ENCODE data around the gene MAPK10.
"Not testable (repeated sequence)": the region's sequence is repeated elsewhere in the genome, so short reads cannot be mapped to it uniquely, and the experiment has no call there.

MAPK10 gene

GRCh38 chr4:86130160-86130933 is 229.5 kb downstream of the MAPK10 start:
- no peak overlapping the region for H3K27ac ChIP-seq
- H3K4me3 ChIP-seq: no peak overlapping the region

- Histone ChIP-seq H3K4me3 (no peak overlapping the region), H3K27ac (no peak overlapping the region)
Observed at GRCh38 chr4:86129546-86129945, 230.3 kb downstream of the MAPK10 start.

- Histone ChIP-seq H3K27ac (no peak overlapping the region), H3K4me3 (no peak overlapping the region)
Observed at GRCh38 chr4:86122404-86122803, 237.4 kb downstream of the MAPK10 start.

- H3K4me3 ChIP-seq: no peak overlapping the region
Observed at GRCh38 chr4:86118711-86119110, 241.1 kb downstream of the MAPK10 start.

DNA sequence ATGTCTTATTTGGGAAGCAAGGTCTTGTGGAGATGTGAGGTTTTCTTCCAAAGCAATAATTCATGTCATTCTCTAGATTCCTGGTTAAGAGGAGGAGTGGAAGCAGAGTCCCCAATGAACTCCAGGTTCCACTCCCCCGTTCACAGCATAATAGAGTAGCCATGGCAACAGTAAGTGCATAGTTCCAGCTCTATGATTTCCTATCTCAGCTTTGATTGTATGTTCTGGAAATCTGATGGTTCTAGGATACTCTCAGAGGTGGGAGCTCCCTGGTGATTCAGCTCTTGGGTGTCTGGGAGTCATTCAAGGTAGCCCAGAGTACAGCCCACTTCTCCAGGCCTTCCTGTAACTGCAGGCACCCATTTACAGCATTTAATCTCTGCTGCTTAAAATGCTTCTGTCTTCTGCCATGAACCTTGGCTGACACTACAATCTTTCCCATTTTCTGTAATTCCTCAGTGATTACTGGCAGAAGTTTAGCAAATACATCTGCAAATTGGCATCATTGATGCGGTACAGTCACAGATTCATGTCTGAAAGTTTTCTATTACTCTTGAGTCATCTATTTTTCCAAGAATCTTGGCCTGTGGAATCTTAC is 242.0 kb downstream of the MAPK10 start:
- peak overlapping the region in 3 of 21 experiments; percentile 5 to 27 (median 16) for H3K27ac ChIP-seq
- H3K4me3 ChIP-seq: no peak overlapping the region

More at GRCh38 chr4:86118711-86119110, 241.1 kb downstream of the MAPK10 start:
- H3K27ac ChIP-seq: peak overlapping the region in 1 of 21 experiments; percentile 5

DNA sequence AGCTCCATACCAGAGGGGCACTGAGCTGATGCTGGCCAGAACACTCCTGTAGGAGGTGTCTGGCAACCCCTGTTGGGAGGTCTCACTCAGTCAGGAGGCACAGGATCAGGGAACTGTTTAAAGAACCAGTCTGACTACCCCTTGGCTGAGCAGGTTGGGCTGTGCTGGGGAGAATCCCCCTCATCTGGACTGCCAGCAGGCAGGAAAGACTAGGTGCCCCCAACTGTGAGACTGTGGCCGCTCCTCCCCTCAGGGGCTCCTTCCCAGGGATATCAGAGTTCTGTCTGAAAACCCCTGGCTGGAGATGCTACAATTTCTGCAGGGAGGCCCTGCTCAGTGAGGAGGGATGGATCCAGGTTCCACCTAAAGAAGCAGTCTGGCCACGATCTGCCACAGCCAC is 245.3 kb downstream of the MAPK10 start:
- Histone ChIP-seq H3K27ac (no peak overlapping the region), H3K4me3 (no peak overlapping the region)

GRCh38 chr4:86108834-86109233 is 251.0 kb downstream of the MAPK10 start:
- no peak overlapping the region for H3K4me3 ChIP-seq
- no peak overlapping the region for H3K27ac ChIP-seq

GRCh38 chr4:86108137-86108536 is 251.7 kb downstream of the MAPK10 start:
- H3K27ac ChIP-seq: no peak overlapping the region
- no peak overlapping the region for H3K4me3 ChIP-seq

DNA sequence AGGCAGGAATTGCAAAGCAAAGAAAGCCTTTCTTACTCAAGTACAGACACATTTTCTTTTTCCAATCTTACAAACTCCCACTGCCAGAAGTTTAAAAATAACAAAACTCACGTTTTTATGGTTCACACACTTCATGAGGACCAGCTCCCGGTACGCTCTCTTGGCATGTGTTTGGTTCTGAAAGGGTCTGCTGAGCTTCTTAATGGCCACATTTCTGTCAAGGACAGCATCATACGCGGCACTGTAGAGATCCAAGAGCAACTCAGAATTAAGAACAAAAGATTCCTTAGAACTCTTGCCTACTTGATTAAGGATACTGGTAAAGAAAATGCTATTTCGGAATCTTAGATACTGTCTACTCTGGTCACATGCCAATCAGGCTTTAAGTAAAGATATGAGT is 252.7 kb downstream of the MAPK10 start:
- H3K27ac ChIP-seq: no peak overlapping the region
- no peak overlapping the region for H3K4me3 ChIP-seq

DNA sequence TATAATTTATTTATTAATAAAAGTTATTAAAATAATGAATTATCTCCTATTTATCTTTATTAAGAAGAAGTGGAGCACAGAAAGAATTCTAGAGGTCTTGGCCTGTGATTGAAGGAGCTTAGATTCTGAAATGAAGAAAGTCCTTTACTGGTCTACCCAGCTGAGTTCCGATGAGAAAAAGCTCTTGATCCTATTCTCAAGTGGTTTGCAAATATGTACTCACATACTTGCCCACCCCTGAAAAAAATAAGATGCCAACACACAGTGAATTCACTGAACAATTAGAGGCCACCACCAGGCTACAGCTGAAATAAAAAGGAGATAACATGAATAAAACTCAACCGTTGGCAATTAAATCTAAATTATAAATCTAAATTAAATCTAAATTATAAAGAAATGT is 253.4 kb downstream of the MAPK10 start:
- H3K27ac ChIP-seq: no peak overlapping the region
- no peak overlapping the region for H3K4me3 ChIP-seq

DNA sequence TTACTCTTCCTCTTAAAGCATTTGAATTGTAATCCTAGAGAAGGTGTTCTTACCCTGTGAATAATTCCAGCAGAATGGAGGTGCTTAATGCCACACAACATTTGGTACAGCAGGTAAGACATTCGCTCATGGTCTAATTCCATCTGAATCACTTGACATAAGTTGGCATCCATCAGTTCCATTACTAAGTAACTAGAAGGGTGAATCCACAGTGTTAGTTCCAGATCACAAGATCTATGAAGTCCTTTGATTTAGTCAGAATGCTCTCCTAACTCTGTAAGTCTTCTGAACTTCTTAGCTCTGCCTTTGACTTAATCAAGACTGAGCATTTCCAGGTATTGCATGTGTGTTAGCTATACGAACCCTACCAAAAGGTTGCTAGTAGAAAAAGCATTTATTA is 258.0 kb downstream of the MAPK10 start:
- Histone ChIP-seq H3K4me3 (no peak overlapping the region), H3K27ac (no peak overlapping the region)

DNA sequence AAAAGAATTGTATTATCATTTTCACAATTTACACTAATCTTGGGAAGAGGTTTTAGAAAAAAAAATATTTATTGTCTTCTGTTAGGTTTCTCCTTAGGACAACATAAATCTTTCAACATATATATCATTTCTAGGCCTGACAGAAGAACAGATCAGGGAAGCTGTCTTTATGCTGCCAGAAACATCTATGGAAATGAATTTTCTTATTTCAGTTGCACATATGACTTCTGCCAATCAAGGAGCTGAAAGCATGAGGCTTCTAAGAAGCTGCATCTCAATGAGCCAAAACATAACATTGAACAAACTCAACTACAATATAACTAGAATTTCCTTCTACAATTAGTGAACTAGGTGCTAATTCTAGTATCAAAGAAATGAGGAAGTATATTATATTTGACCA is 258.4 kb downstream of the MAPK10 start:
- Histone ChIP-seq H3K4me3 (no peak overlapping the region), H3K27ac (no peak overlapping the region)

- no peak overlapping the region for H3K27ac ChIP-seq
- no peak overlapping the region for H3K4me3 ChIP-seq
Observed at GRCh38 chr4:86100539-86101215, 259.2 kb downstream of the MAPK10 start.

- Histone ChIP-seq H3K27ac (no peak overlapping the region), H3K4me3 (no peak overlapping the region)
Observed at GRCh38 chr4:86099348-86099747, 260.5 kb downstream of the MAPK10 start.

DNA sequence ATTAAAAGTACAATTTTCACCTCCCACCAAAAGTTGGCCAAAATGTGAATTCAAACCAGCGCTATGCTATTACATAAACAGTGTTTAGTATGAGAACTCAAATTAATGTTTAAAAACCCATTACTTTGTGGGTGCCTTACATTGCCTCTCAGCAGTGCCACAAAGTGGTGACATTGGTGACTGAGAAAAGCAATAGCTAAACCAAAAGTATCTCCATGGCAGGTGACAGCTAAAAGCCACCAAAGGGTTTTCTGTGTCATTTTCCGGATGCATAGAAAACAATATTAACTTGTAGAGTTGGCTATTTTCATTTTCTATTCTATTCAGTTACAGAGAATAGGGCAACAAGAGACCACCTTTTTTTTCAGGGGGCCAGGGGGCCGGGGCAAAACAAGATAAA is 261.2 kb downstream of the MAPK10 start:
- Histone ChIP-seq H3K27ac (no peak overlapping the region), H3K4me3 (no peak overlapping the region)

DNA sequence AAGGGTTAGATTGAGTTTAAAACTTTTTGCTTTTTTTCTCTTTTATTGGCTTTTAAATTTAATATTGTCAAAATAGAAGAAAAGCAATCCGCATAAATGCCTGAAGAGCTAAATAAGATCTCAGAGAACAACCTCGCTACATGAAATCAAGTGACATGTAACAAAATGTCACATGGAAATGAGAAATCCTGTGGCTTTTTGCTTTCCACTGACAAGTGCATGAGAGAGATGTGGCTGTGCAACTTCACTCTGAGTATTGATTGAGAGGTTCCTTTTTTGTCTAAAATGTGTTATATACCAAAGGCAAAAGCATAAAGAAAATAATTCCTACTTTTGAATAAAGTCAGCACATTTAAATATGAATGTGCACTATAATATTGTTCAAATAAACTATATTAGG is 263.5 kb downstream of the MAPK10 start:
- Histone ChIP-seq H3K27ac (no peak overlapping the region), H3K4me3 (no peak overlapping the region)

DNA sequence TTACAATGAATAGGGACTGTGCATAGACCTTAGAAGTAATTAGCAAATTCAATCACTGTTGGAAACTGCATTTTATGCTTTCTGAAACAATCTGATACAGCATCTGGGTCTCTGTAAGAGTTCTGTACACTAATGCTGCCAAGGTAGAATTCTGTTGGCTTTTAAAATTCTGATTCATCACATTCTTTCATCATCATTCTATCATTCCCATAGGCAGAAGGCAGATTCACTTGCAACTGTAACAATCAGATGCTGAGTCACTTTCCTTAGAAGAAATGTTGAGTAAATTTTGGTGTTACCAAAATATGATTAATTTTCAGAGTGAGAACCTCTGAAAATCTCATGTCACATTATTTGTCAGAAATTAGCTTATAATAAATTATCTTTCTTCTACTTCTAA is 267.2 kb downstream of the MAPK10 start:
- Histone ChIP-seq H3K4me3 (no peak overlapping the region), H3K27ac (no peak overlapping the region)

- Histone ChIP-seq H3K27ac (no peak overlapping the region), H3K4me3 (no peak overlapping the region)
Observed at GRCh38 chr4:86091201-86091600, 268.7 kb downstream of the MAPK10 start.

DNA sequence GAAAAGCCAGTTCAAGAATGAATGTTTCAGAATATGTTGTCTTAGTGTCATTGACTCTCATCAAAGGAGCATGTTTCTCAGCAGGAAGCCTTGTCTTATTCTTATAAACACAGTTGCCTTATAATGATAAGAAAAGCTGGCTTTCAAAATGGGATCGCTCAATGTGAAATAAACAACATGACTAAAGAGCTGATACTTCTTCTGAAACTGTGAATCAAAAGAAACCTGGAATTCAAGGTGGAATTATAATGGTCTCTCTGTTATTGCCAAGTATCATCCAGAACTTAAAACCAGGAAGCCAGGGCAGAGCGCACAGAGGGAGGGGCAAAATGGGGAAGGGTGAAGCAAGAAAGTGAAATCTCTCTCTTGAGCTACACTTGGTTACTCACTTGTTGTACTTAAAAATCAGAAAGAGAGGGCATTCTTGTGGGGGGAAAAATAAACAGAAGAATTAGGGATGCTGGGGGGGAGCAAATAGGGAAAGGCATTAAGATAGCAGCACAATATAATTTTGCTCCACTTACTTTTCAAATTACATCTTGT is 270.0 kb downstream of the MAPK10 start:
- H3K4me3 ChIP-seq: no peak overlapping the region
- no peak overlapping the region for H3K27ac ChIP-seq

DNA sequence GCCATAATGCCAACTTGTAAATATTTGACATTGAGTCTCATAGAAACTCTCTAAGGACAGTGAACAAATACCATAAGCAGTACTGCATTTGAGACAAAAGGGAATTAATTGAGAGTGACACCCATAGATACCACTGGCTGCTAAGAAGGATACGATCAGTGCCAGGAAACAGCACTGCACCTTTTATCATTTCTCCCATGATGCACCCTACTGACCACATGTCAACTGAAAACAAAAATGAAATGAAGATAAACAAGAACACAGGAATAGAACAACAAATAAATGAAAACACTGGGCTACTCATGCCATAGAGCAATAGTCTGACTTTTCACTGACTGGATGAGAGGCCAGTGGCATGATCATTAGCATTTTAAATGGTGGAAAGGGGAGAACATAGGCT is 270.8 kb downstream of the MAPK10 start:
- H3K4me3 ChIP-seq: no peak overlapping the region
- no peak overlapping the region for H3K27ac ChIP-seq

GRCh38 chr4:86075796-86076195 is 284.1 kb downstream of the MAPK10 start:
- peak overlapping the region in 1 of 7 experiments; percentile 12 for H3K4me3 ChIP-seq
- not testable (repeated sequence) for H3K27ac ChIP-seq
